ENCODE results near the gene FARP1. TPM values are rescaled to one million over a fixed set of nuclear protein-coding genes. Genes with fewer than 3 reads are reported as not detected.

The FARP1 gene
- total RNA-seq, 4 donors from 2014 or later, result 103 to 172 (median 129) TPM

DNA sequence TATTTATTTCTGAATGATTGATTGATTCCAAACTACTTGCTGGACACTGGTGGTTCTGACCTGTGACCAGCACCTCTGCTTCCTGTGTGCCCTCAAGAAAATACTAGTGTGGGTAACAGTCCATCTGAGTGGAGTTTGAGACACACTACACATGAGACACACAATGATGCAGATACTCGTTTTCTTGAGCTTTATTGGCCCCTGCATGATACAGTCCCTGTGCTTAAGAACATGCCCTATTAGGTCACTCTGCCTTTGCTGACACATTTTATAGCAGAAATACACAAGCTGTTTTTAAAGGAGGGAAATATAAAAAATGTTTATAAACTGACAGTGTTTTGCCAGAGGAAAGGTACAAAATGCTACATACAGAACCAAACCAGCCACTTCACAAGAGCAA is 307.1 kb downstream of the FARP1 start:
- 70 to 78% methylated on average over 1 of the region's 1 CpG for WGBS, 2 donors
- H3K4me1 ChIP-seq, result peaks cover 26 to 53% of the 10 kb centered on the region in 2 donors

GRCh38 chr13:98450539-98451111 is 307.7 kb downstream of the FARP1 start:
- H3K4me1 ChIP-seq, result peaks cover 30 to 47% of the 10 kb centered on the region in 2 donors
- H3K27ac ChIP-seq, result peak overlapping the region; percentile 41 to 95 (median 94)
- TF ChIP-seq POLR2A (IDR thresholded peaks at IDR 0.05), result peak in 1 of 2 donors; percentile 26
- TF ChIP-seq, protein P1, sequence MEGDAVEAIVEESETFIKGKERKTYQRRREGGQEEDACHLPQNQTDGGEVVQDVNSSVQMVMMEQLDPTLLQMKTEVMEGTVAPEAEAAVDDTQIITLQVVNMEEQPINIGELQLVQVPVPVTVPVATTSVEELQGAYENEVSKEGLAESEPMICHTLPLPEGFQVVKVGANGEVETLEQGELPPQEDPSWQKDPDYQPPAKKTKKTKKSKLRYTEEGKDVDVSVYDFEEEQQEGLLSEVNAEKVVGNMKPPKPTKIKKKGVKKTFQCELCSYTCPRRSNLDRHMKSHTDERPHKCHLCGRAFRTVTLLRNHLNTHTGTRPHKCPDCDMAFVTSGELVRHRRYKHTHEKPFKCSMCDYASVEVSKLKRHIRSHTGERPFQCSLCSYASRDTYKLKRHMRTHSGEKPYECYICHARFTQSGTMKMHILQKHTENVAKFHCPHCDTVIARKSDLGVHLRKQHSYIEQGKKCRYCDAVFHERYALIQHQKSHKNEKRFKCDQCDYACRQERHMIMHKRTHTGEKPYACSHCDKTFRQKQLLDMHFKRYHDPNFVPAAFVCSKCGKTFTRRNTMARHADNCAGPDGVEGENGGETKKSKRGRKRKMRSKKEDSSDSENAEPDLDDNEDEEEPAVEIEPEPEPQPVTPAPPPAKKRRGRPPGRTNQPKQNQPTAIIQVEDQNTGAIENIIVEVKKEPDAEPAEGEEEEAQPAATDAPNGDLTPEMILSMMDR (IDR thresholded peaks at IDR 0.05), result no peak
- H3K27me3 ChIP-seq, result no peaks in the 10 kb centered on the region
- no peak overlapping the region for H3K4me3 ChIP-seq (replicated peaks in 1 of 3)
- H3K9me3 ChIP-seq, result no peaks in the 10 kb centered on the region
- intact Hi-C loops (cut with DNase I), result no loop called here
- WGBS, 2 donors, result 55 to 66% methylated on average over 13 to 14 of the region's 14 CpGs
- H3K36me3 ChIP-seq, result peaks cover 27 to 31% of the 10 kb centered on the region in 2 donors
- peak; percentile 74 to 81 for DNase-seq

More for the DNA sequence above, 307.1 kb downstream of the FARP1 start:
- Histone ChIP-seq H3K9me3 (no peaks in the 10 kb centered on the region), H3K36me3 (peaks cover 27 to 31% of the 10 kb centered on the region in 2 donors), H3K27ac (peak overlapping the region; percentile 41 to 95 (median 94)), H3K4me3 (replicated peaks in 1 of 3) (no peak overlapping the region), H3K27me3 (no peaks in the 10 kb centered on the region)
- TF ChIP-seq, protein P1 (IDR thresholded peaks at IDR 0.05), result no peak
- TF ChIP-seq POLR2A (IDR thresholded peaks at IDR 0.05), result no peak
- intact Hi-C loops (cut with DNase I), result no loop called here
- DNase-seq, result no peak

DNA sequence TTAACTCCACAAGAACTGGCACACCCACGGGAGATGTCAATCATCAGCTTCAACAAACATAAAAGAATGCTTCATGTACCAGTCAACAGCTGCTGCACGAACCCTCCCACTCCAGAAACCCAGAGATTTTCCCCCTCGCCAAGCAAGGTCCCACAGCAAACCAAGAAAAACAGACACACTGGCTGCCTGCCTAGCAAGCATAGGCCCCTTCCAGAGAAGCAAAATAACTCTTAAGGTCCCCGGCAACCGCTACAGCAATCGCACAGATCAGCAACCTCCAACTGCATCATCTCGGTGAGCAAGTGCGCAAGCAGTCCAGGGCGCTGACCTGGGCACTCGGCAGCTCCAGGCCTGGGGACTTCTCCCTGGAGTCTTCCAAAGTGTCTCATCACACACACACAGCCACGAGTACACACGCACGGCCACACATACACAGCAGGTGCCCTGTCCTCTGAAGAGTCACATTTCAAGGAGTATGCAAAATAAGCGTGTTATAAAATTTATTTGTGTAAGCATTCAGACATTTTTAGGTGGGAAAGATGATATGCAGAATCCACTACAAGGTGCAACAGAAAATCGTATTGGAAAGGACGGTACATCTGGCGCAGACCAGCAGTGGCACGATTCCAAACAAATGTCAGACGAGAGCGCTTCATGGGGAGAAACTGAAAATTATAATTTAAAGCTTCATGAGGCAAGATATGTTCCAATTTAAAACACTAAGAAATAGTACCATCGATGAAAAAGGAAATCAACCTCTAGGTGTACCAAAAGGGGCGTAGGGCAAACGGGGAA is 309.0 kb downstream of the FARP1 start:
- no peaks in the 10 kb centered on the region for H3K27me3 ChIP-seq
- peak overlapping the region; percentile 41 to 95 (median 94) for H3K27ac ChIP-seq
- 56 to 63% methylated on average over 20 to 22 of the region's 23 CpGs for WGBS, 2 donors
- H3K36me3 ChIP-seq, result peaks cover 18 to 26% of the 10 kb centered on the region in 2 donors
- peaks cover 30 to 45% of the 10 kb centered on the region in 2 donors for H3K4me1 ChIP-seq
- peak; percentile 70 to 75 for DNase-seq
- H3K9me3 ChIP-seq, result no peaks in the 10 kb centered on the region
- intact Hi-C loops (cut with DNase I), result no loop called here
- no peak overlapping the region for H3K4me3 ChIP-seq (replicated peaks in 1 of 3)
- TF ChIP-seq, protein P1 (IDR thresholded peaks at IDR 0.05), result no peak
- TF ChIP-seq POLR2A (IDR thresholded peaks at IDR 0.05), result peak in 1 of 2 donors; percentile 27

DNA sequence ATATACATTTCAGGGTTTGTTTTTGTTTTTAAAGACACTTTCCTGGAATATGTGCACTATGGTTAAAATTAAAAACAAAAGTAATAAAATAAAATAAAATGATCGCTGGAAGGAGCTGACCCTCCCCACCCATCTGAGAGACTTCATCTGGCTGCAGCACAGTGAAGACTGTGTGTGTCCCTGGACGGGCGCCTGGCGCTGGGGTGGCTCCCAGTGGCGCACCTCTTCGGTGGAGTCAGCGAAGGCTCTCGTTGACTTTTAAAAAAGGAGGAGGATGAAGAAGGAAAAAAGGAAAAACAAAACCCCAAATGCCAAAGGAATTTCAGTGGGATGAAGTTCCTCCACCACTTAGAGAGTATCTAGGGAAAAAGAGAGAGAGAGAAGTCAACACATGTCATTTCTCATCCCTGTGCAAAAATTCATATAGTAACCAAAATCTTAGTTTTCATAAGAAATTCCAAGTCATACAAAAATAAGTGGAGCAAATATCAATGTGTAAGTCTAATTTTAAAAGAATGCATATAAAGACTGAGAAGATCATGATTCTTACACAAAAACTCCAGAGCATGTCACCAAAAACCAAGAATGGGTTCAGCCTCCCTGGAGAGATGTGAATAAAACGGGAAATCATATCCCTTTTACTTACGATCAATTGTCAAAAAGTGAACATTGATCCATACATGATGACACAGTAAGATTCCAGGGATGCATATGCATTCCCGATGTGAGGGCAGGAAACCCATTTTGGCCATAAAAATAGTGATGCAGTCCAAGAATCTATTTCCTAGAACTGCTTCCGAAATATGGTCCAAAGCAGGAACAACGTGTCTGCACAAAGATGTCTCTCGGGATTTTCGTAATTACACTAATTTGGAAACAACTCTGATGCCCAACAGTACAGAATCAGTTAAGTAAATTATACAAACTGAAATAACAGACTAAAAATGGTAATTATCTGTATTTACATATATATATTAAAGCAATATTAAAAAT is 310.3 kb downstream of the FARP1 start:
- intact Hi-C loops (cut with DNase I), result no loop called here
- TF ChIP-seq POLR2A (IDR thresholded peaks at IDR 0.05), result no peak
- TF ChIP-seq, protein P1 (IDR thresholded peaks at IDR 0.05), result no peak
- DNase-seq, result no peak
- Histone ChIP-seq H3K9me3 (no peaks in the 10 kb centered on the region), H3K4me1 (peaks cover 30 to 45% of the 10 kb centered on the region in 2 donors), H3K27ac (peak overlapping the region; percentile 17 to 95 (median 94)), H3K36me3 (peaks cover 7 to 18% of the 10 kb centered on the region in 2 donors), H3K27me3 (no peaks in the 10 kb centered on the region), H3K4me3 (replicated peaks in 1 of 3) (no peak overlapping the region)
- WGBS, 2 donors, result 76 to 78% methylated on average over 15 of the region's 15 CpGs
